Activated CD8-positive, alpha-beta memory T cell treated with anti-CD3 and anti-CD28 coated beads, Interleukin-2, amount 10 ng/mL, durations not matched to agents 7 days and 5 days (primary cell): ENCODE data around the gene KAZN. TPM values are rescaled to one million over a fixed set of nuclear protein-coding genes. Genes with fewer than 3 reads are reported as not detected.

Experiments used
- ATAC-seq: fragments of 150-1000 bp; cut with Tn5 transposase; one replicate; pipeline ENCODE4 v1.10.0; 2021; ENCODE audit warnings: moderate library complexity
- CTCF ChIA-PET: fragments of 350-600 bp; sonication (Branson Sonifier 250); formaldehyde crosslinking; loops from one replicate; lab custom pipeline; 2021; ENCODE audit warnings: antibody characterized with exemption; lab: Charles Lee
- DNase-seq: peaks from one replicate; pipeline ENCODE4 v3.0.0-alpha.2; 2020
- H3K27ac Mint-ChIP-seq: one replicate; pipeline ENCODE4 v1.8.0; 2021; ENCODE audit warnings: mild to moderate bottlenecking, mixed read lengths
- H3K27me3 Mint-ChIP-seq: one replicate; pipeline ENCODE4 v1.8.0; 2021; ENCODE audit warnings: mixed read lengths
- H3K36me3 Mint-ChIP-seq: one replicate; pipeline ENCODE4 v1.8.0; 2021; ENCODE audit warnings: mild to moderate bottlenecking, mixed read lengths
- H3K4me1 Mint-ChIP-seq: one replicate; pipeline ENCODE4 v1.8.0; 2021; ENCODE audit warnings: mixed read lengths
- H3K4me3 Mint-ChIP-seq: one replicate; pipeline ENCODE4 v1.8.0; 2021; ENCODE audit warnings: mild to moderate bottlenecking, moderate library complexity, mixed read lengths
- H3K9me3 Mint-ChIP-seq: one replicate; pipeline ENCODE4 v1.8.0; 2022; ENCODE audit warnings: low read depth, mixed read lengths
- total RNA-seq, 2 experiments: library from RNA; stranded (reverse); gene quantifications; one replicate each; pipeline ENCODE4 v1.2.3, GENCODE V29; 2021

KAZN gene
- total RNA-seq, 2 experiments from 2014 or later: 0.12 to 0.15 TPM

- CTCF ChIA-PET: no interaction called here
Measured at GRCh38 chr1:14610761-14611160, 12.3 kb downstream of the KAZN start.

DNA sequence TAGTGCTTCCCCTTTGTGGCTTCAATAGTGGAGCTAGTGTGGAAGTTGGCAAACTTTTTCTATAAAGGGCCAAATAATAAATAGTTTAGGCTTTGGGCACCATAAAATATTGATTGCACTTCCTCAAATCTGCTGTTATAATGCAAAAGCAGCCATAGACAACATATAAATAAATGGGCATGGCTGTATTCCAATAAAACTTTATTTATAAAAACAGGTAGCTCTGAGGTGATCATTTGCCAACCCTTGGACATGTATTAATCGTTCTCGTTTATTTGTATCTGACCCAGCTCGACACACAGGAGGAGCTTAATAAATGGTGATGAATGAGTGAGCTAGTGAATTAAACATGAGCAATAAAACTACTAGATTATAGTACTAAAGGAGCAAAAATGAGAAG lies 13.3 kb downstream of the KAZN start:
- H3K9me3 Mint-ChIP-seq: no peaks in the 10 kb centered on the region

More at GRCh38 chr1:14610761-14611160, 12.3 kb downstream of the KAZN start:
- Mint-ChIP-seq H3K27ac (no peak overlapping the region), H3K9me3 (no peaks in the 10 kb centered on the region), H3K36me3 (no peaks in the 10 kb centered on the region), H3K27me3 (no peaks in the 10 kb centered on the region), H3K4me3 (no peak overlapping the region), H3K4me1 (no peaks in the 10 kb centered on the region)
- no peak for ATAC-seq
- DNase-seq: no peak

DNA sequence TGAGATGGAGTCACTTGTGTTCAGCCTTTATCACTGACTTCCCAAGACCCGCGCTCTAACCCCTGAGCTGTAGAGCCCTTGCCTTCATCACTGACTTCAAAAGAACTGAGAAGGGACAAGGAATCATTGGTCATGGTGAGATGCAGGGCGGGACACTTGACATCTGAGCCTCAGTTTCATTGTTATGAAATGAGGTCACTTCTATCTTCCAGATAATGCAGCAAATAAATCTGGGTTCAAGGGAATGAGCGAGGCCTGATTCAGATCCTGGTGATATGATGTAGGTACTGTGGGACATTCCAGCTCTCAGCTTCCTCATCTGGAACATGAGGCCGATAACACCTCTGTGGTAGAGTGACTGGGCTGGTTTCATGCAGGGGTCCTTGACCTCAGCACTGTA lies 13.8 kb downstream of the KAZN start:
- Mint-ChIP-seq H3K9me3 (no peaks in the 10 kb centered on the region), H3K27me3 (no peaks in the 10 kb centered on the region), H3K36me3 (no peaks in the 10 kb centered on the region), H3K27ac (no peak overlapping the region), H3K4me3 (no peak overlapping the region), H3K4me1 (no peaks in the 10 kb centered on the region)
- CTCF ChIA-PET: no interaction called here
- ATAC-seq: no peak
- no peak for DNase-seq

More for the DNA sequence above, 13.3 kb downstream of the KAZN start:
- no peaks in the 10 kb centered on the region for H3K36me3 Mint-ChIP-seq
- no peaks in the 10 kb centered on the region for H3K4me1 Mint-ChIP-seq
- H3K27ac Mint-ChIP-seq: no peak overlapping the region
- H3K4me3 Mint-ChIP-seq: no peak overlapping the region
- ATAC-seq (no peak), DNase-seq (no peak)
- CTCF ChIA-PET: no interaction called here
- H3K27me3 Mint-ChIP-seq: no peaks in the 10 kb centered on the region

- DNase-seq: no peak
- no peak overlapping the region for H3K27ac Mint-ChIP-seq
- no peaks in the 10 kb centered on the region for H3K9me3 Mint-ChIP-seq
- H3K27me3 Mint-ChIP-seq: no peaks in the 10 kb centered on the region
- no peak for ATAC-seq
- no peaks in the 10 kb centered on the region for H3K36me3 Mint-ChIP-seq
- CTCF ChIA-PET: no interaction called here
- H3K4me1 Mint-ChIP-seq: no peaks in the 10 kb centered on the region
- no peak overlapping the region for H3K4me3 Mint-ChIP-seq
Measured at GRCh38 chr1:14613926-14614325, 15.4 kb downstream of the KAZN start.

DNA sequence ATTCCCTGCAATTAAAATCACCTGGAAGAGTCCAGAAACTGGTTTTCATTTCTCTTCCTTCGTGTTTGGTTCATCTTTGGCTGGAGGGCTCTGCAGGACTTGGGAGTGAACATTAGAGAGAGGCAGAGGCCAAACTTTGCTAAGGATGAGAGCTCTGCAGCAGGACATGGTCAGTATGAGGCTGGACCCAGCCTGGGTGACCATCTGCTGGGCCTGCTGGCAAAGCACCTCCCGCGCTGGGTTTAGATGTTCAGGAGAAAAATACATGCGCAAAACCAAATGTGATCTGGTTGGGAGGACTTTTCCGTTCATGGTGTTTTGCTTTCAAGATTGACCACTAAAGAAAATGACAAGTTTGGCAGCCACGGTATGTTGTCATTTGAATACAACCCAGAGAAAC lies 15.9 kb downstream of the KAZN start:
- Mint-ChIP-seq H3K4me1 (no peaks in the 10 kb centered on the region), H3K4me3 (no peak overlapping the region), H3K36me3 (no peaks in the 10 kb centered on the region), H3K27me3 (no peaks in the 10 kb centered on the region), H3K9me3 (no peaks in the 10 kb centered on the region), H3K27ac (no peak overlapping the region)
- CTCF ChIA-PET: no interaction called here
- ATAC-seq: no peak
- no peak for DNase-seq

DNA sequence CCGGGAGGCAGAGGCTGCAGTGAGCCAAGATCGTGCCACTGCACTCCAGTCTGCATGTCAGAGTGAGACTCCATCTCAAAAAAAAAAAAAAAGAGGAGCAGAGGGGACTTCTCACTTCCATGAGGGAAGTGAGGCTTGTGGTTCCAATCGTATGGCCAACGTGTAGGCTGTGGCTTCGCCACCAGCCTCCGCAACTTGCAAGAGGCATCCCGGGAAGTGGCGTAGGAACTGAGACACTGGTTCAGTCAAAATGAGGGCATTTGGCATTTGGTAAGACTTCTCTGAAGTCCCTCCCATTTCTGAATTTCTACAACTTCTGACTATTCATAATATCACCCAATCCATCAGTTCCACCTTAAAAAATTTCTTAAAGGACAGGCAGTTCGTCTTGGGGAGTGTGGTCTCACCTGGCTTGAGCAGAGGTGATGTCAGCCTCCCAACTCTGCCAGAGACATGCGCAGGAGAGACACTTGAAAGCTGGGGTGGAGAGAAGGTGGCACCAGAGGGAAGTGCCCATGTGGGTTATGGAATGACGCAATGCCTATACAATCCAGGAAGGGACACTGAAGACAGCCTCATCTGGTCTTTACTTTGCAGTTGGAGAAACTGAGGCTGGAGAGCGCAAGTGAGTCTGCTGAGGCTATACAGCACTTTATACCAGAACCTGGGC lies 17.2 kb downstream of the KAZN start:
- CTCF ChIA-PET: no interaction called here
- Mint-ChIP-seq H3K4me1 (no peaks in the 10 kb centered on the region), H3K36me3 (no peaks in the 10 kb centered on the region), H3K27ac (no peak overlapping the region), H3K9me3 (no peaks in the 10 kb centered on the region), H3K4me3 (no peak overlapping the region), H3K27me3 (no peaks in the 10 kb centered on the region)
- DNase-seq: no peak
- ATAC-seq: no peak

DNA sequence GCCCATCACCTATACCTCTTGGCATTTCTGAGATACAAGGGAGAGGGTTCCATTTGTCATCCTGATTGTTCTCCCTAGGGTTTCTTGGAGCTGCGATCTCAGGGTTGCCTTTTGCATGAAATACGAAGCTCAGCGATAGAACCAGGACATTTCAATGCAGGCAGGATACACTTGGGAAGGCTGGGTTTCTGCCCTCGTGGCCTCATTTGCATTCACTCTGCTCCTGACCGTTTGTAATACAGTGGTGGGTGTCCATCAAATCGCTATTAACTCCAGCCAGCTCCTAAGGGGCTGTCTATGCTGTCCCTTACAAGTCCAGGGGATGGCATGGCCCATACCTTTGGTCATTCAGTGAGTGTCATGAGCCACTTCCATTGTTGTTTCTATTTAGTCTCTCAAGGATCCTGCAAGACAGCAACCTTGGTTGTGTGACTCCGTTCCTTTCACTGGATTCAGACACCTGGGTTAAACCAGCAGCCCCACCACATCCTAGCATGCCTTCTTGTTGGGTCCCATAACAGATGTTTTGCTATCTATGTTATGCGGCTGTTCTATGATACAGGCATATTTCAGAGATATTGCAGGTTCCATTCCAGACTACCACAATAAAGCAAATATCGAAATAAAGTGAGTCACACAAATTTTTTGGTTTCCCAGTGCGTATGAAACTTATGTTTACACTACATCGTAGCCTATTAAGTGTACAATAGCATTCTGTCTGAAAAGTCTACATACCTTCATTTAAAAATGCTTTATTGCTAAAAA lies 18.3 kb downstream of the KAZN start:
- Mint-ChIP-seq H3K4me3 (no peak overlapping the region), H3K36me3 (no peaks in the 10 kb centered on the region), H3K27me3 (no peaks in the 10 kb centered on the region), H3K27ac (no peak overlapping the region), H3K9me3 (no peaks in the 10 kb centered on the region), H3K4me1 (no peaks in the 10 kb centered on the region)
- ATAC-seq: no peak
- DNase-seq: no peak
- CTCF ChIA-PET: no interaction called here

- CTCF ChIA-PET: no interaction called here
- no peak overlapping the region for H3K27ac Mint-ChIP-seq
- no peak for ATAC-seq
Measured at GRCh38 chr1:14617791-14618190, 19.3 kb downstream of the KAZN start.

GRCh38 chr1:14620941-14621340 lies 22.5 kb downstream of the KAZN start:
- Mint-ChIP-seq H3K4me3 (no peak overlapping the region), H3K36me3 (no peaks in the 10 kb centered on the region), H3K27ac (no peak overlapping the region), H3K4me1 (no peaks in the 10 kb centered on the region), H3K27me3 (no peaks in the 10 kb centered on the region), H3K9me3 (no peaks in the 10 kb centered on the region)
- DNase-seq (no peak), ATAC-seq (no peak)
- CTCF ChIA-PET: no interaction called here

More at GRCh38 chr1:14617791-14618190, 19.3 kb downstream of the KAZN start:
- no peak overlapping the region for H3K4me3 Mint-ChIP-seq
- H3K36me3 Mint-ChIP-seq: no peaks in the 10 kb centered on the region
- no peaks in the 10 kb centered on the region for H3K9me3 Mint-ChIP-seq
- H3K4me1 Mint-ChIP-seq: no peaks in the 10 kb centered on the region
- no peaks in the 10 kb centered on the region for H3K27me3 Mint-ChIP-seq
- no peak for DNase-seq

DNA sequence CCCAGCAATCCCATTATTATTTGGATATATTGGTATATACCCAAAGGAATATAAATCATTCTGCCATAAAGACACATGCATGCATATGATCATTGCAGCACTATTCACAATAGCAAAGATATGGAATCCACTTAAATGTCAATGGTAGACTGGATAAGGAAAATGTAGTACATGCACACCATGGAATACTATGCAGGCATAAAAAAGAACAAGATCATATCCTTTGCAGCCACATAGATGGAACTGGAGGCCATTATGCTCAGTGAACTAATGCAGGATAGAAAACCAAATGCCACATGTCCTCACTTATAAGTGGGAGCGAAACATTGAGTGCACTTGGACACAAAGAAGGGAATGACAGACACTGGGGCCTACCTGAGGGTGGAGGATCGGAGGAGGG lies 24.6 kb downstream of the KAZN start:
- Mint-ChIP-seq H3K4me1 (no peaks in the 10 kb centered on the region), H3K27me3 (no peaks in the 10 kb centered on the region), H3K36me3 (no peaks in the 10 kb centered on the region), H3K9me3 (no peaks in the 10 kb centered on the region), H3K4me3 (no peak overlapping the region), H3K27ac (no peak overlapping the region)
- CTCF ChIA-PET: no interaction called here
- ATAC-seq (no peak), DNase-seq (no peak)

DNA sequence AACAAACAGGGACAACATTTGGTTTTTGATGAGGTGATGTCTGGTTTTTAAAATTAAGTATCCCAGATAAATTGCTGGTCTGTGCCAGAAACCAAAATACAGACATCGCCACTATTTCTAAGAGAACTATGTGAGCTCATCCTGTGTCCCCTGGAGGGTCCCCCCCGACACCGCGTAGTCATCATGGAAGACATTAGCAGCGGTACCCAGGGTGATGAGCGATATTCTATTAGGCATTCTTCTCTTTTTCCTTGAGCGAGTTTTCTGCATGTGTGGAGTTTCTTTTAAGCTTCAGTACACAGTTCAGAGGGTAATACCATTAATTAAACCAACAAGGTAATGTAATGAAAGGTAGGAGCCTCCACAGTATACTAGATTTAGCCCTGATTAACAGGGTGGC lies 26.5 kb downstream of the KAZN start:
- CTCF ChIA-PET: no interaction called here
- Mint-ChIP-seq H3K4me1 (no peaks in the 10 kb centered on the region), H3K27ac (no peak overlapping the region), H3K27me3 (no peaks in the 10 kb centered on the region), H3K4me3 (no peak overlapping the region), H3K9me3 (no peaks in the 10 kb centered on the region), H3K36me3 (no peaks in the 10 kb centered on the region)
- DNase-seq (no peak), ATAC-seq (no peak)

DNA sequence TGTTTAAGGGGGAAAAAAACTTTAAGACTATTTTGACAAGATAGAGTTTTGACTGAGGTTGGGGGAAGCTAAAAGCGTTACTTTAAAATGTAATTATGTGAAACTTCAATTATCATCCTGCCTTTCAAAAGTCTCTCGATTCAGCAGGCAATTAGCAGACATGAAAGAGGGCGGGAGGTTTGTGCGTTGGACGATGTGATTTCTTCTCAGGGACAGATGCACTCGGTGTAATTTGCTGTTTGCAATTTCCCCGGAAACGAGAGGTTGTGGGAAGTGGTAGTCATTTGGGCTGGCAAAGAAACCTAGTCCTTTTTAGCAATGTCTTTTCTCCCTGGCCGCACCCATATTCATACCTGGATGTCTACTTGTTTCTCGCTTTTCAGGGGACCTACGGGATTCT lies 27.1 kb downstream of the KAZN start:
- Mint-ChIP-seq H3K9me3 (no peaks in the 10 kb centered on the region), H3K27me3 (no peaks in the 10 kb centered on the region), H3K36me3 (no peaks in the 10 kb centered on the region), H3K4me1 (no peaks in the 10 kb centered on the region), H3K4me3 (no peak overlapping the region), H3K27ac (no peak overlapping the region)
- ATAC-seq: no peak
- DNase-seq: no peak
- CTCF ChIA-PET: no interaction called here

DNA sequence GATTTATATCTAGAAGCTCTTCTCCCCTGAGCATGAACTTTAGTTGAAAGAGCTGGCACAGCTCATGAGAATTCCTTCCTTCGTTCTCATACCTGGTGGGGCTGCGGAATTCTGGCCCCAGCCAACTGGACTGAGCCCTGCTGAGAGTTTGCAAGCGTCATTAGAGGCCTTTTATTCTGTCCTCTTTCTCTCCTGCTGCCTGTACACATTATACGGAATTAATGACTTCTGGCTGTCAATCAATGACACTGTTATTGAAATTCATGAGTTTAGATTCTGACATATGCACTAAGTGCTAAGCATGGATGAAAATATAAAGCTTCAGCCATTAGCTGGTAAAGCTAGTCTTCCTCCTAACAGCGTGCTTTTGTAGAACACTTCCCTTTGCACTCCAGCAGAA lies 27.5 kb downstream of the KAZN start:
- Mint-ChIP-seq H3K4me1 (no peaks in the 10 kb centered on the region), H3K36me3 (no peaks in the 10 kb centered on the region), H3K27me3 (no peaks in the 10 kb centered on the region), H3K9me3 (no peaks in the 10 kb centered on the region), H3K27ac (no peak overlapping the region), H3K4me3 (no peak overlapping the region)
- no peak for DNase-seq
- ATAC-seq: no peak
- CTCF ChIA-PET: no interaction called here

DNA sequence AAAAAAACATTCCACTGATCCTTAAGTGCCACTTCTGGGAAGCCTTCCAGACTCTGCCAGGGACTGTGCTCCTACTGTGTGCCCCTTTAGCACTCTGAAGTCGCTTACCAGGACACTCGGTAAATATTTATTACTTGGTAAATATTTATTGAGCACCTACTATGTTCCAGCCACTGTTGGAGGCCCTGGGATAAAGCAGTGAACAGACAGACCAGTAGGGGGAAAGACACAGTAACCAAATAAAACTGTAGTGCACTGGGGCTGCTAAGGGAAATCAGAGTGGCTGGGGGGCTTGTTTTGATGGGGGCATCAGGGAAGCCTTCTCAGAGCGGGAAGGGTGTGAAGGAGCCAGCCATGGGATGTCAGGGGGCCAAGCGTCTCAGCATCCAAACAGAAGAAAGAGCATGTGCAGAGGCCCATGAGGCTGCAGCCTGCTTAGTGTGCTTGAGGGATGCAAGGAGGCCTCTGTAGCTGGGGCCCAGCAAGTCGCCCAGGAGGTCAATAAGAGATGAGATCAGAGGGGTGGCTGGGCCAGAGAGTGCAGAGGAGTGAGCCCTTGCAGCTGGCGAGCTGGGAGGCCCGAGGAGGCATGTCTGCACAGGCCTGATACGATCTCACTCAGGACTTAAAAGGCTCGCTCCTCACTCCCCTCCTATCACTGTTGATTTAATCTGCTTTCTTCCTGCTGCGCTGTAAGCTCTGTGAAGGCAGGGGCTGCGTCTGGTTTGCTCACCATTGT lies 28.6 kb downstream of the KAZN start:
- Mint-ChIP-seq H3K27ac (no peak overlapping the region), H3K4me3 (no peak overlapping the region), H3K27me3 (no peaks in the 10 kb centered on the region), H3K9me3 (no peaks in the 10 kb centered on the region), H3K4me1 (no peaks in the 10 kb centered on the region), H3K36me3 (no peaks in the 10 kb centered on the region)
- CTCF ChIA-PET: no interaction called here
- ATAC-seq: no peak
- no peak for DNase-seq
